Brain microvascular endothelial cell (primary cell): Measurements from ENCODE around the gene FKBP1C.
"Not testable (repeated sequence)": the region's sequence is repeated elsewhere in the genome, so short reads cannot be mapped to it uniquely, and the experiment has no call there.

Experiments used
- DNase-seq: peaks from one replicate; pipeline ENCODE4 v3.0.0-alpha.2; 2020
- H3K27ac ChIP-seq: fragments of 250-450 bp; sonication (Bioruptor Pico); 2 replicates; pipeline ENCODE4 v1.5.1; 2020; ENCODE audit warnings: mild to moderate bottlenecking, moderate library complexity
- H3K27me3 ChIP-seq: fragments of 250-450 bp; sonication (Bioruptor Pico); replicated peaks from 2 replicates; pipeline ENCODE4 v1.5.1; 2020; ENCODE audit warnings: mild to moderate bottlenecking
- H3K36me3 ChIP-seq: fragments of 250-450 bp; sonication (Bioruptor Pico); replicated peaks from 2 replicates; pipeline ENCODE4 v1.5.1; 2020; ENCODE audit warnings: mild to moderate bottlenecking
- H3K4me3 ChIP-seq: 2 replicates; pipeline ENCODE4 v1.5.1; 2011; ENCODE audit warnings: low read depth, mild to moderate bottlenecking, control low read depth, low read length, moderate library complexity
- CTCF ChIP-seq: IDR thresholded peaks from 2 replicates; pipeline ENCODE4 v1.5.1; 2011; ENCODE audit warnings: low read depth, mild to moderate bottlenecking, moderate library complexity, low read length, control low read depth, inconsistent platforms; ENCODE audit errors: missing control alignments
- in situ Hi-C: cut with HindIII; loops from 2 replicates; pipeline ENCODE4 v1.10.0; 2017; ENCODE audit warnings: low sequenced_read_pairs, low pct_ligation_motif_present

The FKBP1C gene

DNA sequence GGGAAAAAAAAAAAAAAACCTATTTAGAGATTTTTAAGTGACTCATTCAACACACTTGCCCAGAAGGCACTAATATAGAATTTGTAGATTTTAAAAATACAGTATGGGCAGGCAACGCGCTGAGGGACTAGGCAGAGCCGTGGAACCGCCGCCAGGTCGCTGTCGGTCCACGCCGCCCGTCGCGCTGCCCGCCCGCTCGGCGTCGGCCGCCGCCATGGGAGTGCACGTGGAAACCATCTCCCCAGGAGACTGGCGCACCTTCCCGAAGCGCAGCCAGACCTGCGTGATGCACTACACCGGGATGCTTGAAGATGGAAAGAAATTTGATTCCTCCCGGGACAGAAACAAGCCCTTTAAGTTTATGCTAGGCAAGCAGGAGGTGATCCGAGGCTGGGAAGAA is at the start of gene FKBP1C:
Gene FKBP1C (plus strand): TSS at position 127 of the 400 bp plus-strand sequence.
- in situ Hi-C loops, DNase-seq: not testable (repeated sequence)

DNA sequence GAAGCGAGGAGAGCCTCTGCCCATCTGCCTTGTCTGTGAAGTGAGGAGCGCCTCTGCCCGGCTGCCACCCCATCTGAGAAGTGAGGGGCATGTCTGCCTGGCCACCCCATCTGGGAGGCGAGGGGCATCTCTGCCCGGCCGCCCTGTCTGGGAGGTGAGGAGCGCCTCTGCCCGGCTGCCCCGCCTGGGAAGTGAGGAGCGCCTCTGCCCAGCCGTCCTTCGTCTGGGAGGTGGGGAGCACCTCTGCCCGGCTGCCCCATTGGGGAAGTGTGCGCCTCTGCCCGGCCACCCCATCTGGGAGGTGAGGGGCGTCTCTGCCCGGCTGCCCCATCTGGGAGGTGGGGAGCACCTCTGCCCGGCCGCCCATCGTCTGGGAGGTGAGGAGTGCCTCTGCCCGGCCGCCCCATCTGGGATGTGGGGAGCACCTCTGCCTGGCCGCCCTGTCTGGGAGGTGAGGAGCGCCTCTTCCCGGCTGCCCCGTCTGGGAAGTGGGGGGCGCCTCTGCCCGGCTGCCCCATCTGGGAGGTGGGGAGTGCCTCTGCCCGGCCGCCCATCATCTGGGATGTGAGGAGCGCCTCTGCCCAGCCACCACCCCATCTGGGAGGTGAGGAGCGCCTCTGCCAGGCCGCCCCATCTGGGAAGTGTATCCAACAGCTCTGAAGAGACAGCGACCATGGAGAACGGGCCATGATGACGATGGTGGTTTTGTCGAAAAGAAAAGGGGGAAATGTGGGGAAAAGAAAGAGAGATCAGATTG is 47.0 kb upstream of the FKBP1C start:
- in situ Hi-C loops, H3K27me3 ChIP-seq, H3K27ac ChIP-seq, H3K4me3 ChIP-seq, H3K36me3 ChIP-seq, DNase-seq: not testable (repeated sequence)

More for the DNA sequence above, at the start of gene FKBP1C:
- H3K36me3 ChIP-seq, H3K4me3 ChIP-seq, H3K27ac ChIP-seq, H3K27me3 ChIP-seq: not testable (repeated sequence)

GRCh38 chr6:63174173-63174572 is 37.1 kb upstream of the FKBP1C start:
- H3K27me3 ChIP-seq: no peaks in the 10 kb centered on the region
- no peaks in the 10 kb centered on the region for H3K36me3 ChIP-seq
- H3K27ac ChIP-seq: no peak overlapping the region
- in situ Hi-C loops: no loop called here
- TF ChIP-seq CTCF: no peak
- no peak for DNase-seq
- no peak overlapping the region for H3K4me3 ChIP-seq

DNA sequence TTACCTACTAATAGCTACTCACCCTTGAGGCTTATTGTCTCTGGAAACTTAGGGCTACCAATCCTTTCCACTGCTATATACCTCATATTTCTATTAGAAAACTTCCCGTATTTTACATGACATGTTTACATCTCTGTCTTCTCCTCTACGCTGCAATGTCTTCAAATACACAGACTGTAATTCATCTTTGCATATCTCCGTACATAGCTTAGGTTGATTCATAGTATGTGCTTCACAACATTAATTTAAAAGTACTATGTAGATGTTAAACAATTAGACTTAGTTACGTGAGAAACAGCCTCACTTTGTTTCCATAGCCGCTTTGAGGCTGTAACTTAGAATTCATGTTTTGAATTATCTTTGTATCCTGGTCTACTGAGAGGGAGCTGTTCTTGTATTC is 35.1 kb upstream of the FKBP1C start:
- Histone ChIP-seq H3K36me3 (no peaks in the 10 kb centered on the region), H3K27ac (no peak overlapping the region), H3K27me3 (no peaks in the 10 kb centered on the region), H3K4me3 (no peak overlapping the region)
- in situ Hi-C loops: no loop called here
- no peak for DNase-seq
- no peak for TF ChIP-seq CTCF

GRCh38 chr6:63180367-63180766 is 30.9 kb upstream of the FKBP1C start:
- no peaks in the 10 kb centered on the region for H3K36me3 ChIP-seq
- in situ Hi-C loops: no loop called here
- DNase-seq: no peak
- H3K27me3 ChIP-seq: no peaks in the 10 kb centered on the region
- TF ChIP-seq CTCF: no peak
- no peak overlapping the region for H3K4me3 ChIP-seq
- H3K27ac ChIP-seq: no peak overlapping the region

GRCh38 chr6:63186970-63187369 is 24.3 kb upstream of the FKBP1C start:
- H3K4me3 ChIP-seq: no peak overlapping the region
- H3K36me3 ChIP-seq: no peaks in the 10 kb centered on the region
- no peak overlapping the region for H3K27ac ChIP-seq
- TF ChIP-seq CTCF: no peak
- DNase-seq: no peak
- H3K27me3 ChIP-seq: no peaks in the 10 kb centered on the region
- in situ Hi-C loops: no loop called here

- Histone ChIP-seq H3K36me3 (no peaks in the 10 kb centered on the region), H3K4me3 (no peak overlapping the region), H3K27me3 (no peaks in the 10 kb centered on the region), H3K27ac (no peak overlapping the region)
- no peak for TF ChIP-seq CTCF
- in situ Hi-C loops: no loop called here
- no peak for DNase-seq
Measured at GRCh38 chr6:63188828-63189227, 22.4 kb upstream of the FKBP1C start.
